Stimulated activated CD4-positive, alpha-beta T cell treated with anti-CD3 and anti-CD28 coated beads, Interleukin-1b, Interleukin-23, amount 100 ng/mL, for 24 hours (primary cell): ENCODE data around the gene KCNG2.

Source experiments
- DNase-seq, 4 experiments: peaks; one replicate each; pipeline ENCODE4 v3.0.0-alpha.2; 2020; ENCODE audit warnings: low read depth in 4 of 4, low spot score in 1 of 4

KCNG2 gene

DNA sequence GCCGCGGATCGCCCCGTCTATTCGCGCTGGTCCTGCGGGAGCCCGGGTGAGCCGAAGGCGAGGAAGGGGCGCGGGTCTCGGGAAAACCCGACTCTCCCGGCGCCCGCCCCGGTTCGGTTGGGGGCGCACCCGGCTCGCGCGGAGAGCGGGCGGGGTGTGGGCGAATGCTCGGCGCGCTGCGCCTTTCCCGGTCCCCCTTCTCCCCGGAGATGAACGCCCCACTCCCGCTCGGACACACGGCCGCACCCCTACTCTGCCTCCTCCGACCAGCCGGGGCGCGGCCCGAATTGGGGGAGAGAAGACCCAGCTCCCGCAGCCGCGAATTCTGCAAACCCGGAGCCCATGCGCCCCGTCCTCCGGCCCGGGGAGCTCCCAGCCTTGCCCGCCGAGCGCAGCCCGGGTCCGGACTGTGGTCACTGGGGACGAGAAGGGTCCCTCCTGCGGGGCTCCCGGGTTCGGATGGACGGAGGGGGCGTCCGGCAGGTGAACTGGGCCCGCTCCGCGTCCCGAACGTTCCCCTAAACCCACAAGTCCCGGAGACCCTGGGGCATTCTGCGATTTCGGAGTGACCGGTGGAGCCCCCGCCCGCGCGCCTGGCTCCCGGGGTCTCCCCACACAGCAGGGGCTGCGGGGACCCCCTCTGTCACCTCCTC, 734 bp downstream of the KCNG2 start:
- DNase-seq: no peak

DNA sequence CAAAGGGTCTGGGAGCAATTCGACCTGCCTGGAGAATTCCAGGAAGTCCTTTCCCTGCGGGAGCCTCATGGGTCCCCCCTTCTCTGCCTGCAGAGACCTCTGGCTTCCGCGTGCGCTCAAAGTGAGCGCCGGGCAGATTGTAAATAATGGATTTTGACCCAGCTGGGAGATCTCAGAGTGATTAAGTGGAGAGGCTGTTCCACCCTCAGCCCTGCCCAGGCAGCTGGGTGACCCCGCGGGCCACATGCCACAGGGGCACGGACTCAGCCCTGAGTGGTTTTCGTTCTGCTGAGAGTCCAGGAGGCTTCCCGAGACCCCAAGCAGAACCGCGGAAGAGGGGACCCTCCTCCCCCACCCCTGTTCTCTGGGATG, 1.2 kb downstream of the KCNG2 start:
- DNase-seq: no peak

DNA sequence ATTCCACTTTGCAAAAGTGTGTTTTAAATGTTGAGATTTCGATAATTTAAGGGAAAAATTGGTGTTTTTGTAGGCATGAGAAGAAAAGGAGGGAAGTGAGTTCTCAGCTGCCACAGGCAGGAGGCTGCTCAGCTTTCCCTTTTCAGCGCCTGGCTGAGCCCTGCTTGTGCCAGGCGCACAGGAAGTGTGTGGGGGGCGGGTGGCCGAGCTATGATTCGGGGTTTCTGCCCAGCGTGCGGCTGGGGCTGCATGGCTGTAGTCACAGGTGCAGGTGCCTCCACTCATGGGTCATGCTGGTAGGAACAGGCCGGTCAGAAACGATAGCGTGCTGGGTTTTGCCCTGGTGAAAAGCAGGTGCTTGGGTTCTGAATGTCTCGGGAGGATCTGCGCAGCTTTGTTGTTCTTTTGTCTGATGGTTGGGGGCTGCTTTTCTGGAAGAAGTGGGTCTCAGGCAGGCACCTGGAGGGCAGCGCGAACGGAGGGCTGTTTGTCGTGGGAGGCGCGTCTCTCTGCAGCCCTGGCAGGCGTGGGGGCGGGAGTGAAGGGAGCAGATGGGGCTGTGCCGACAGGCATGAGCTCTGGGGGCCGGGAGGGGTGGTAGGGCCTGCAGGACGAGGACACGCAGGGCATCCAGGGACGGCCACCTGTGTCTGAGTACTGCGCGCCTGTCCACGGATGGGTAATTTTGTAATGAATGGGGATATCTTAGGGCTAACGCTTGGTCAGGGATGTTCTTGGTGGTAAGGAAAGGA, 2.1 kb downstream of the KCNG2 start:
- DNase-seq: no peak

DNA sequence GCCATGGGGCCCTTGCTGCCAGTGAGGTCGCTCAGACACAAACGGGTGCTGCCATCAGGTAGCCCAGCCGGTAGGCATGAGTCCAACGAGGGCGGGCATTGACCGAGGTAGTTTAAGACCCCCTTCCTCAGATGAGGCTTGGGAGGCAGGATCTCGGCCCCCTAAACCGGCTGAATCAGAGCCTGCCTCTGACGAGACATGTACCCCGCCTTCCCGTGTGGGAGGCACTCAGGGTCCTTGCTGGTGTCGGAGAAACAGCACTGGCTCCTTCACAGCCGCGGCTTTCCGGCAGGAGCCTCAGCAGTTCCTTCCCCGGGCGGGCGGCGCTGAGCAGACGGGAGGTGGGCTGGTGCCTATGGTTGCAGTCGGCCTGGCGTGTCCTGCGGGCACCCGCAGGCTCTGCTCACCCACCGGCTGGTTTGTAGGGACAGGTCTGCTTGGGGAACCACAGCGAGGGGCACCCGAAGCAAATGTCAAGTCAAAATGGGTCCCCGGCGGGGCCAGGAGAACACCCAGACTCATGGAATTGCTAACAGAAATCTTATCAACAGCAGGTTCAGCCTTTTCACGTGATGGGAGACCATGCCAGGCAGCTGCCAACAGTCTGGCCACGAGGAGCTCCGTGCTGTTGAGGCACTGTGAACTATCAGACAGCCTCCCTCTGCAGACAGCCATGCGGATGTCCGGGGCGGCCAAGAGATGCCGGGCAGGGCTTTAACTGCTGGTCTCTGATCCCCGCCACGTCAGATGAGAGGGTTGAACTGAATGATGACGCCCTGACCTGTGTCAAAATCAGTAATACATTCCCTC, 2.8 kb downstream of the KCNG2 start:
- no peak for DNase-seq

DNA sequence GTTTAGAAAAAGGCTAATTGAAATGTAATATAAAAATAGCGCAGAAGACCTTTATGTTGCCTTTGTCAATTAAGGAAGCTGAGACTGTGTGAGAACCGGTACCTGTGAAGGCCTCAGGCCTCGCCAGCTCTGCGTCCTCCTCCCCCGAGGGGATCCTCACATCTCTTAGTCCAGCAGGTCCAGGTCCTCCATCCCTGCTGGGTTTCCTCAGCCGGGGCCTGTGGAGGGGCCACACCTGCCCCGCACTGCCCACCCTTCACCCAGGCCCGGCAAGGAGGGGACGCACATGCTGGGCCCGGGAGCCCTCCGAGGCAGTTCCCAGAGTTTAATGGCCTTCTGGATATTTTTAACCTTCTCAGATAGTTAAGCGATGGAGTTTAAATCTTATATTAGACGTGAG, 3.5 kb downstream of the KCNG2 start:
- no peak for DNase-seq

DNA sequence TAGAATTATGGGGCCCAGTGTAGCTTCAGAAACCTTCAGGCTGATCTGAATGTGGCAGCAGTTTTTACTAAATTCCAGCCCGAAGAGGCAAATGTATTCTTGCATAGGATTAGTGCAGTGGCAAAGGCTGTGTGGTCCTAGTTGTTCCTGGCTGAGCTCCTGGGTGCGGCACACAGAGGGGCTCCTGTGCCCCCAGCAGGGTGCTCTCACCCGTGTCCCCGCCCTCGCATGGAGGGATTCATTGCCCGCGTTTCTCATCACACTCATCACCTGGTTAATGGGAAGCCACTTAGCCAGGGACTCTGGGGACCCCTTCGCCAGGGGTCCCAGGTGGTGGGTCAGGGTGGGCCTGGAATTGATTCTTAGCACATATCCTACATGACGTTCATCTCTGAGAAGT, 3.9 kb downstream of the KCNG2 start:
- DNase-seq: no peak

DNA sequence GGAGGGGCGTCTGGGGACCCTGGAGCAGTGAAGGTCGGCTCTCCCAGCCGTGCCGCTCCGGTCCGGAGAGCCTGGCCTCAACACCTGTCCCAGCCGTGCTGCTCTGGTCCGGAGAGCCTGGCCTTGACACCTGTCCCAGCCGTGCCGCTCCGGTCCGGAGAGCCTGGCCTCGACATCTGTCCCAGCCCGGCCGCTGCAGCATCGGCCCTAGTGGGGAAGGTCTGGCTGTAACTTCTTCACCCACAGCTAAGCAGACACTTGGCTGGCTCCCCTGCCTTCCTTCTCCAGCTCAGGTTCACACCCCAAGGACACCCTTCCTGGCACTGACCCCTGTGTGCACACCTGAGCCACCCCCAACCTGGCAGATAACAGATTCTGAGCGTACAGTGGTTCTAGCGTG, 4.6 kb downstream of the KCNG2 start:
- DNase-seq: no peak

- DNase-seq: no peak
These were observed 5.9 kb downstream of the KCNG2 start for GRCh38 chr18:79803611-79804051.

- no peak for DNase-seq
These were observed 6.5 kb downstream of the KCNG2 start for GRCh38 chr18:79804130-79804787.

DNA sequence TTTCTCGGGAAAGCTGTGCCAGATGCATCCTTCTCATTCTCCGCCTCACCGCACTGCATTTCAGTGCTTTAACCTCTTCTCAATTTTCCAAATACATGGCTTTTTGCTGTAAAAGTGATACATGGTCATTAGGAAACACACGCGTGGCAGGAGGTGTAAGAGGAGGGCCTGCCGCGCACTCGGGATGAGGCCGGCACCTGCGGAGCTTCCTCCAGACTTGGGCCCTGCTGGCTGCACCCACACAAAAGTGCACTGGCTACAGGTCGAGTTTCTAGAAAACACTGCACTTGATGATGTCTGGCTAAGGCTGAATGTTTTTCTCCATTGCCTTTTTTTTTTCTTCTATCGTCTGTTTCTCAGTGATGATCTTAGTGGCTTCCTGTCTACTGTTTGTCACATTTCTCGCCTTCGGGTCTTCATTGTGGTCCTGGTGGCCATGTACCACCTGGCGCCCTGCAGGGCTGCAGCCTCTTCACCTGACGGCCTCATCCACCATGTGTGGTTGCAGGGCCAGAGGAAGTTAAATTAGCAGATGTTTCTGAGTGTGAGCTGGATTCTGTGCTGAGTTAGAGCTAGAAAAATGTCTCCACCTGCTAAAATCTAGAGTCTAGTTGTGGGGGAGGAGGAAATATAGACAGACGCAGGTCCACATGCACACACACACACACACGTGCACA, 7.6 kb downstream of the KCNG2 start:
- DNase-seq: no peak

- DNase-seq: no peak
These were observed 8.3 kb downstream of the KCNG2 start for GRCh38 chr18:79805926-79806487.

- DNase-seq: no peak
These were observed 9.5 kb downstream of the KCNG2 start for GRCh38 chr18:79806976-79807841.

- no peak for DNase-seq
These were observed 11.9 kb downstream of the KCNG2 start for GRCh38 chr18:79809482-79810192.

- DNase-seq: no peak
These were observed 14.3 kb downstream of the KCNG2 start for GRCh38 chr18:79812052-79812451.

- DNase-seq: no peak
These were observed 16.6 kb downstream of the KCNG2 start for GRCh38 chr18:79814373-79814772.

GRCh38 chr18:79815657-79816056, 17.9 kb downstream of the KCNG2 start:
- DNase-seq: no peak

DNA sequence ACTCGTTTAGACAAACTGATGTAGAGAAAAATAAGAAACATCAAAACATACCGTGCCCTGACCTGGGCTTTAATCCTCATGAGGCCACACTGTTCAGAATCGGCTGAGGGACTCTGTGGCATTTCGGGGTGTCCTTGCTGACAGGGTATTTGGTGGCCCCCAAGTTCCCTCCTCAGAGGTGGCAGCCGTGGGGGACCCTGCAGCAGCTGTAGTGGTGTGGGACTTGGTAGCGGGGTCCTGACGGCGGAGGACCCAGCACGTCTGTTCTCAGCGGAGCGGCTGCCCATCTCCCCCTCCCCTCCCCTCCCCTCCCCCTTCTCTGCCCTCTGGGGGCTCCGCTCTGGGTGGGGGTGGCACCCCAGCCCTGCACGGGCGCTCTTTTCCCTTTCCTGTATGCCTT, 18.4 kb downstream of the KCNG2 start:
- DNase-seq: no peak

DNA sequence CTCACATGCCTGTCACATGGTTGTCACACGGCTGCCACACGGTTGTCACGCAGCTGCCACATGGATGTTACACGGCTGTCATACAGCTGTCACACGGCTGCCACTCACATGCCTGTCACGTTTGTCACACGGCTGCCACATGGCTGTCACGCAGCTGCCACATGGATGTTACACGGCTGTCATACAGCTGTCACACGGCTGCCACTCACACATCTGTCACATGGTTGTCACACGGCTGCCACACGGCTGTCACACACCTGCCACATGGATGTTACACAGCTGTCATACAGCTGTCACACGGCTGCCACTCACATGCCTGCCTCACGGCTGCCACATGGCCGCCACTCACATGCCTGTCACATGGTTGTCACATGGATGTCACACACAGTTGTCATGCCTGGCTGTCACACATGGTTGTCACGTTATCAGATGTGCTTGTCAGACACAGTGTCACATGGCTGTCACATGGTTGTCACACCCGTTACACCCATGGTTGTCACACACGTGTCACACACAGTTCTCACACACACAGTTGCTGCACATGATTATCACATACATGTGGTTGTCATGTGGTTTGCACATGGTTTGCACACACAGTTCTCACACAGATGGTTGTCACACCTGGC, 19.4 kb downstream of the KCNG2 start:
- DNase-seq: no peak

- no peak for DNase-seq
These were observed 19.9 kb downstream of the KCNG2 start for GRCh38 chr18:79817607-79817998.
